ENCODE data around the gene POLR3H. TPM values are rescaled to one million over a fixed set of nuclear protein-coding genes. Genes with fewer than 3 reads are reported as not detected.

POLR3H gene
- polyA plus RNA-seq, 3 donors = 9.4 to 19.0 (median 10.4) TPM

GRCh38 chr22:41528132-41528766 is 16.0 kb downstream of the POLR3H start:
- DNase-seq = no peak
- Histone ChIP-seq H3K4me1 (ENCODE audit: control insufficient read depth in 1 of 2, insufficient read depth in 2 of 2, low read length in 2 of 2) (peaks cover 0 to 9% of the 10 kb centered on the region in 2 donors), H3K4me2 (replicated peaks; ENCODE audit: extremely low read depth, low read length, poor library complexity, severe bottlenecking) (no peak overlapping the region), H4K20me1 (ENCODE audit: insufficient read depth, low read length) (peaks cover 66% of the 10 kb centered on the region), H3K27ac (ENCODE audit: low read depth in 1 of 2, low read length in 2 of 2) (no peak overlapping the region), H3K9me3 (replicated peaks in 1 of 2; ENCODE audit: control insufficient read depth in 1 of 2, insufficient read depth in 1 of 2, low read length in 2 of 2) (no peaks in the 10 kb centered on the region), H3K36me3 (replicated peaks in 1 of 2; ENCODE audit: control insufficient read depth in 1 of 2, insufficient read depth in 2 of 2, low read length in 2 of 2) (peaks cover 87 to 94% of the 10 kb centered on the region in 2 donors), H3K27me3 (ENCODE audit: control insufficient read depth in 2 of 2, insufficient read depth in 2 of 2, low read length in 2 of 2) (no peaks in the 10 kb centered on the region), H3K79me2 (ENCODE audit: insufficient read depth, low read length) (no peaks in the 10 kb centered on the region), H3K9ac (ENCODE audit: insufficient read depth, low read length, poor library complexity, severe bottlenecking) (no peak overlapping the region), H3K4me3 (replicated peaks in 1 of 3; ENCODE audit: low read depth in 2 of 3, low read length in 3 of 3) (no peak overlapping the region), H2AFZ (ENCODE audit: insufficient read depth, low read depth, low read length, poor library complexity, severe bottlenecking) (no peak overlapping the region)
- TF ChIP-seq CTCF (IDR thresholded peaks at IDR 0.05) = no peak
- Mint-ChIP-seq H3K27ac (no peak overlapping the region), H3K36me3 (peaks cover 57 to 93% of the 10 kb centered on the region in 2 donors), H3K9me3 (no peaks in the 10 kb centered on the region), H3K4me1 (peaks cover 8% of the 10 kb centered on the region), H3K4me3 (no peak overlapping the region), H3K27me3 (ENCODE audit: low read depth in 3 of 3) (peaks cover 0 to 6% (median 0%) of the 10 kb centered on the region in 3 donors)
- intact Hi-C loops (cut with micrococcal nuclease) = no loop called here
- 93% methylated on average over 11 of the region's 16 CpGs for WGBS (ENCODE audit: insufficient coverage)

DNA sequence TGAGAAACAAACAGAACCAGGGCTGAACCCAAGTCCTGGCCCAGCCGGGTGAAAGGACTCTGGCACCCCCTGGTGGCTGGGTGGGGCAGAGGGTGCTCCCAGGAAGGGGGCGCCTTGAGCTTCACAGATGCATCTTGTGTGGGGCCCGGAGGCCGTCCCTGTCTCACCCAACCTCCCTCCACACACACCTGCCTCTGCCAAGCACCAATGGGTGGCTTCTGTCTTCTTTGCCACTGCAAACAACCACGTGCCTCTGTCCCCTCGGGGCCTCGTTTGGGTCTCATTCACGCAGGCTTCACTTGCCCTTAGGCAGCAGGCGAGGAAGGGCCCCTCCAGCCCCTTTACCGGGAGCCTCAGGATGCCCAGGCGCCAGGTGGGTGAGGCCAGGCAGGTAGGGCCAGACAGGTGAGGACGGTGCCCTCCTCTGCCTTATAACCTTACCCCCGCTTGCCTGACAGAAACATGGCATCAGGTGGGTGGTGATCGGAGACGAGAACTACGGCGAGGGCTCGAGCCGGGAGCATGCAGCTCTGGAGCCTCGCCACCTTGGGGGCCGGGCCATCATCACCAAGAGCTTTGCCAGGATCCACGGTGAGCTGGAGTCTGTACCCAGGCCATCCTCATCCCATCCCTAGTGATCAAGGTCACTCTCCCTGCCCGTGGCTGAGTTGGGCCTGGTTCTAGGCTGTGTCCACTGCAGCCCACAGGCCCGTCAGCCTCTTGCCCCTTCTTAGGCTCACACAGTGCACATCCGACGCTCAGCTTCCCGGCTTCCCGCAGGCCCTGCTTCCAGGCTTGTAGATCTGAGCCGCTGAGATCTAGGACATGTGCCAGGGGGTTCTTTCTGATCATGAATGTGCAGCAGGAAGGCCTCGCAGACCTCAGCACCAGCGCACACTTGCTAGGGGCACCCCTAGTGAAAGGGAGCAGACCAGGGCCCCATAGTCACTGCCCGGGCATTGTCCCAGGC is 17.2 kb downstream of the POLR3H start:
- Mint-ChIP-seq H3K9me3 (no peaks in the 10 kb centered on the region), H3K27me3 (ENCODE audit: low read depth in 3 of 3) (peaks cover 0 to 6% (median 0%) of the 10 kb centered on the region in 3 donors), H3K4me3 (no peak overlapping the region), H3K4me1 (peaks cover 8% of the 10 kb centered on the region), H3K36me3 (peaks cover 62 to 94% of the 10 kb centered on the region in 2 donors), H3K27ac (peak overlapping the region in 3 of 7 donors; percentile 64 to 77 (median 70))
- Histone ChIP-seq H3K27ac (ENCODE audit: low read depth in 1 of 2, low read length in 2 of 2) (peak overlapping the region; percentile 16 to 61), H4K20me1 (ENCODE audit: insufficient read depth, low read length) (peaks cover 57% of the 10 kb centered on the region), H2AFZ (ENCODE audit: insufficient read depth, low read depth, low read length, poor library complexity, severe bottlenecking) (no peak overlapping the region), H3K79me2 (ENCODE audit: insufficient read depth, low read length) (no peaks in the 10 kb centered on the region), H3K4me2 (replicated peaks; ENCODE audit: extremely low read depth, low read length, poor library complexity, severe bottlenecking) (no peak overlapping the region), H3K9me3 (replicated peaks in 1 of 2; ENCODE audit: control insufficient read depth in 1 of 2, insufficient read depth in 1 of 2, low read length in 2 of 2) (no peaks in the 10 kb centered on the region), H3K9ac (ENCODE audit: insufficient read depth, low read length, poor library complexity, severe bottlenecking) (no peak overlapping the region), H3K4me1 (ENCODE audit: control insufficient read depth in 1 of 2, insufficient read depth in 2 of 2, low read length in 2 of 2) (peaks cover 0 to 9% of the 10 kb centered on the region in 2 donors), H3K36me3 (replicated peaks in 1 of 2; ENCODE audit: control insufficient read depth in 1 of 2, insufficient read depth in 2 of 2, low read length in 2 of 2) (peaks cover 93 to 99% of the 10 kb centered on the region in 2 donors), H3K4me3 (replicated peaks in 1 of 3; ENCODE audit: low read depth in 2 of 3, low read length in 3 of 3) (no peak overlapping the region), H3K27me3 (ENCODE audit: control insufficient read depth in 2 of 2, insufficient read depth in 2 of 2, low read length in 2 of 2) (no peaks in the 10 kb centered on the region)
- intact Hi-C loops (cut with micrococcal nuclease) = no loop called here
- DNase-seq = peak; percentile 20 to 36 (median 20)
- WGBS (ENCODE audit: insufficient coverage) = 84% methylated on average over 27 of the region's 32 CpGs
- TF ChIP-seq CTCF (IDR thresholded peaks at IDR 0.05) = peak; percentile 98

All from CD14-positive monocyte (primary cell).